Measurements from ENCODE around the gene GMPR. TPM values are rescaled to one million over a fixed set of nuclear protein-coding genes. Genes with fewer than 3 reads are reported as not detected.

GMPR gene
- total RNA-seq, 4 donors from 2014 or later, result 0.53 to 6.3 (median 1.6) TPM

GRCh38 chr6:16271428-16271827 lies 33.0 kb downstream of the GMPR start:
- no peaks in the 10 kb centered on the region for H3K4me1 ChIP-seq
- intact Hi-C loops (cut with DNase I), result no loop called here
- H3K9me3 ChIP-seq, result no peaks in the 10 kb centered on the region
- H3K27ac ChIP-seq, result no peak overlapping the region
- 93% methylated on average over 5 of the region's 5 CpGs for WGBS, 2 donors
- TF ChIP-seq POLR2A (IDR thresholded peaks at IDR 0.05), result no peak
- no peak for TF ChIP-seq CTCF (IDR thresholded peaks at IDR 0.05)
- no peaks in the 10 kb centered on the region for H3K36me3 ChIP-seq
- DNase-seq, result no peak
- H3K4me3 ChIP-seq, result no peak overlapping the region
- no peaks in the 10 kb centered on the region for H3K27me3 ChIP-seq

- H3K9me3 ChIP-seq, result no peaks in the 10 kb centered on the region
- H3K27me3 ChIP-seq, result no peaks in the 10 kb centered on the region
- 50 to 57% methylated on average over 1 of the region's 1 CpG for WGBS, 2 donors
- H3K36me3 ChIP-seq, result no peaks in the 10 kb centered on the region
- no peak overlapping the region for H3K27ac ChIP-seq
- no peak overlapping the region for H3K4me3 ChIP-seq
- intact Hi-C loops (cut with DNase I), result no loop called here
- H3K4me1 ChIP-seq, result peaks cover 0 to 3% (median 0%) of the 10 kb centered on the region in 3 donors
- TF ChIP-seq CTCF (IDR thresholded peaks at IDR 0.05) (no peak), POLR2A (IDR thresholded peaks at IDR 0.05) (no peak)
- DNase-seq, result no peak
Measured at GRCh38 chr6:16272201-16272600, 33.8 kb downstream of the GMPR start.

- Histone ChIP-seq H3K4me3 (no peak overlapping the region), H3K9me3 (no peaks in the 10 kb centered on the region), H3K36me3 (no peaks in the 10 kb centered on the region), H3K4me1 (peaks cover 6 to 14% (median 9%) of the 10 kb centered on the region in 3 donors), H3K27me3 (no peaks in the 10 kb centered on the region), H3K27ac (no peak overlapping the region)
- 40 to 50% methylated on average over 1 of the region's 1 CpG for WGBS, 2 donors
- DNase-seq, result no peak
- intact Hi-C loops (cut with DNase I), result no loop called here
- TF ChIP-seq POLR2A (IDR thresholded peaks at IDR 0.05) (no peak), CTCF (IDR thresholded peaks at IDR 0.05) (no peak)
Measured at GRCh38 chr6:16273256-16273655, 34.9 kb downstream of the GMPR start.

GRCh38 chr6:16274483-16274882 lies 36.1 kb downstream of the GMPR start:
- TF ChIP-seq CTCF (IDR thresholded peaks at IDR 0.05) (no peak), POLR2A (IDR thresholded peaks at IDR 0.05) (no peak)
- no peaks in the 10 kb centered on the region for H3K27me3 ChIP-seq
- DNase-seq, result no peak
- 46 to 69% methylated on average over 4 of the region's 4 CpGs for WGBS, 2 donors
- H3K27ac ChIP-seq, result no peak overlapping the region
- no peaks in the 10 kb centered on the region for H3K9me3 ChIP-seq
- peaks cover 6 to 16% (median 9%) of the 10 kb centered on the region in 3 donors for H3K4me1 ChIP-seq
- H3K4me3 ChIP-seq, result no peak overlapping the region
- no peaks in the 10 kb centered on the region for H3K36me3 ChIP-seq
- intact Hi-C loops (cut with DNase I), result no loop called here

- peaks cover 6 to 16% (median 9%) of the 10 kb centered on the region in 3 donors for H3K4me1 ChIP-seq
- no peaks in the 10 kb centered on the region for H3K27me3 ChIP-seq
- H3K27ac ChIP-seq, result no peak overlapping the region
- intact Hi-C loops (cut with DNase I), result no loop called here
- no peaks in the 10 kb centered on the region for H3K9me3 ChIP-seq
- no peak for TF ChIP-seq CTCF (IDR thresholded peaks at IDR 0.05)
- TF ChIP-seq POLR2A (IDR thresholded peaks at IDR 0.05), result no peak
- WGBS, 2 donors, result 91 to 92% methylated on average over 10 of the region's 10 CpGs
- no peak overlapping the region for H3K4me3 ChIP-seq
- DNase-seq, result no peak
- H3K36me3 ChIP-seq, result no peaks in the 10 kb centered on the region
Measured at GRCh38 chr6:16274885-16275589, 36.6 kb downstream of the GMPR start.

Data from esophagus squamous epithelium (tissue), 5 donors.